GM19324 (cell line): Measurements from ENCODE around the gene KNG1.
"Not testable (repeated sequence)": the region's sequence is repeated elsewhere in the genome, so short reads cannot be mapped to it uniquely, and the experiment has no call there.

Experiments
- ATAC-seq: cut with Tn5 transposase; IDR thresholded peaks from one replicate; pipeline ENCODE4 v1.9.1; 2021; ENCODE audit warnings: mild to moderate bottlenecking, moderate library complexity; ENCODE audit not compliant: unreplicated experiment, low FRiP score

The KNG1 gene

GRCh38 chr3:186708983-186709679, 8.0 kb upstream of the KNG1 start:
- ATAC-seq, result no peak

GRCh38 chr3:186710694-186711093, 6.5 kb upstream of the KNG1 start:
- ATAC-seq, result not testable (repeated sequence)

- no peak for ATAC-seq
These were observed 3.7 kb upstream of the KNG1 start for GRCh38 chr3:186713499-186713898.

GRCh38 chr3:186719945-186720739, 3.0 kb downstream of the KNG1 start:
- no peak for ATAC-seq

GRCh38 chr3:186722457-186722856, 5.3 kb downstream of the KNG1 start:
- no peak for ATAC-seq

- no peak for ATAC-seq
These were observed 7.8 kb downstream of the KNG1 start for GRCh38 chr3:186724911-186725310.

- no peak for ATAC-seq
These were observed 15.1 kb downstream of the KNG1 start for GRCh38 chr3:186732169-186732766.

- ATAC-seq, result no peak
These were observed 25.6 kb downstream of the KNG1 start for GRCh38 chr3:186742618-186743380.

GRCh38 chr3:186743666-186744065, 26.5 kb downstream of the KNG1 start:
- ATAC-seq, result no peak

GRCh38 chr3:186746008-186746407, 28.8 kb downstream of the KNG1 start:
- no peak for ATAC-seq

- no peak for ATAC-seq
These were observed 33.2 kb downstream of the KNG1 start for GRCh38 chr3:186750316-186750715.

- no peak for ATAC-seq
These were observed 34.3 kb downstream of the KNG1 start for GRCh38 chr3:186751480-186751879.

GRCh38 chr3:186754006-186754405, 36.8 kb downstream of the KNG1 start:
- no peak for ATAC-seq

- ATAC-seq, result no peak
These were observed 37.7 kb downstream of the KNG1 start for GRCh38 chr3:186754871-186755270.

- no peak for ATAC-seq
These were observed 40.1 kb downstream of the KNG1 start for GRCh38 chr3:186757214-186757613.

- ATAC-seq, result no peak
These were observed 40.6 kb downstream of the KNG1 start for GRCh38 chr3:186757686-186758220.

- ATAC-seq, result no peak
These were observed 42.2 kb downstream of the KNG1 start for GRCh38 chr3:186759231-186759930.

GRCh38 chr3:186760141-186760833, 43.1 kb downstream of the KNG1 start:
- no peak for ATAC-seq

GRCh38 chr3:186760897-186761447, 43.8 kb downstream of the KNG1 start:
- no peak for ATAC-seq
